ENCODE results near the gene NPLOC4. TPM values are rescaled to one million over a fixed set of nuclear protein-coding genes. Genes with fewer than 3 reads are reported as not detected.

NPLOC4 gene
- total and polyA plus RNA-seq, 2 donors (not counting 1 experiment from before 2014, with no cell fraction given) = 70.2 to 101 TPM

- peaks cover 26% of the 10 kb centered on the region for H4K20me1 ChIP-seq (ENCODE audit: control insufficient read depth, insufficient read depth, low read length, poor library complexity, severe bottlenecking)
- ChIA-PET POLR2A (no interaction called here), CTCF (no interaction called here)
- no peak overlapping the region for H3K27ac ChIP-seq (ENCODE audit: low read length in 2 of 2)
- H3K9me3 ChIP-seq (ENCODE audit: control extremely low read depth in 1 of 3, control insufficient read depth in 2 of 3, insufficient read depth in 1 of 3, low read length in 2 of 3) = no peaks in the 10 kb centered on the region
- intact Hi-C loops (cut with micrococcal nuclease) = loop anchor here (2.0 kb wide), 1 partner anchor 31 kb away; the partner anchor contains the start of gene SLC25A10
- peaks cover 0 to 7% of the 10 kb centered on the region in 2 experiments for H3K36me3 ChIP-seq (replicated peaks in 1 of 2; ENCODE audit: control extremely low read depth in 1 of 2, control insufficient read depth in 1 of 2, extremely low read depth in 1 of 2, insufficient read depth in 2 of 2, low read length in 1 of 2)
- H3K79me2 ChIP-seq (ENCODE audit: control insufficient read depth, insufficient read depth, low read length) = peaks cover 57% of the 10 kb centered on the region
- H2AFZ ChIP-seq (ENCODE audit: insufficient read depth, low read depth, low read length, poor library complexity, severe bottlenecking) = no peak overlapping the region
- H3K9ac ChIP-seq (ENCODE audit: low read length) = no peak overlapping the region
- Mint-ChIP-seq H3K4me3 (peak overlapping the region; percentile 7), H3K9me3 (ENCODE audit: insufficient read depth) (no peaks in the 10 kb centered on the region), H3K27me3 (no peaks in the 10 kb centered on the region), H3K27ac (peak overlapping the region; percentile 32), H3K4me1 (peaks cover 29% of the 10 kb centered on the region)
- ATAC-seq (ENCODE audit: low read depth) = no peak
- no peak overlapping the region for H3K4me3 ChIP-seq (ENCODE audit: control extremely low read depth in 1 of 5, extremely low read depth in 1 of 5, insufficient read depth in 1 of 5, low read depth in 2 of 5, low read length in 4 of 5)
- H3K4me2 ChIP-seq (replicated peaks; ENCODE audit: low read depth, low read length, poor library complexity, severe bottlenecking) = no peak overlapping the region
- H3K27me3 ChIP-seq (replicated peaks in 1 of 4; ENCODE audit: control extremely low read depth in 1 of 4, control insufficient read depth in 3 of 4, insufficient read depth in 4 of 4, low read length in 3 of 4) = no peaks in the 10 kb centered on the region
- DNase-seq = no peak
- peaks cover 22 to 25% of the 10 kb centered on the region in 2 donors for H3K4me1 ChIP-seq (ENCODE audit: control insufficient read depth in 2 of 2, insufficient read depth in 2 of 2, low read length in 2 of 2)
- TF ChIP-seq CTCF (IDR thresholded peaks at IDR 0.05) = no peak
- TF ChIP-seq EZH2 (IDR thresholded peaks at IDR 0.05; ENCODE audit: borderline replicate concordance, insufficient read depth, low read depth, low read length, poor library complexity, severe bottlenecking) = no peak
- WGBS (ENCODE audit: insufficient coverage) = over 99% methylated on average over 17 of the region's 17 CpGs
Observed at GRCh38 chr17:81681672-81682071, 44.8 kb upstream of the NPLOC4 start.

GRCh38 chr17:81680150-81680549 lies 43.2 kb upstream of the NPLOC4 start:
- CTCF ChIA-PET = no interaction called here
- DNase-seq (no peak), ATAC-seq (ENCODE audit: low read depth) (no peak)
- Mint-ChIP-seq H3K4me1 (peaks cover 24% of the 10 kb centered on the region), H3K27ac (no peak overlapping the region), H3K27me3 (no peaks in the 10 kb centered on the region), H3K4me3 (no peak overlapping the region), H3K9me3 (ENCODE audit: insufficient read depth) (no peaks in the 10 kb centered on the region)
- Histone ChIP-seq H3K4me3 (ENCODE audit: control extremely low read depth in 1 of 5, extremely low read depth in 1 of 5, insufficient read depth in 1 of 5, low read depth in 2 of 5, low read length in 4 of 5) (no peak overlapping the region), H3K27ac (ENCODE audit: low read length in 2 of 2) (no peak overlapping the region), H3K9ac (ENCODE audit: low read length) (no peak overlapping the region), H3K36me3 (replicated peaks in 1 of 2; ENCODE audit: control extremely low read depth in 1 of 2, control insufficient read depth in 1 of 2, extremely low read depth in 1 of 2, insufficient read depth in 2 of 2, low read length in 1 of 2) (peaks cover 0 to 2% of the 10 kb centered on the region in 2 experiments), H3K4me1 (ENCODE audit: control insufficient read depth in 2 of 2, insufficient read depth in 2 of 2, low read length in 2 of 2) (peaks cover 16 to 19% of the 10 kb centered on the region in 2 donors), H3K79me2 (ENCODE audit: control insufficient read depth, insufficient read depth, low read length) (peaks cover 42% of the 10 kb centered on the region), H3K27me3 (replicated peaks in 1 of 4; ENCODE audit: control extremely low read depth in 1 of 4, control insufficient read depth in 3 of 4, insufficient read depth in 4 of 4, low read length in 3 of 4) (no peaks in the 10 kb centered on the region), H3K4me2 (replicated peaks; ENCODE audit: low read depth, low read length, poor library complexity, severe bottlenecking) (no peak overlapping the region), H2AFZ (ENCODE audit: insufficient read depth, low read depth, low read length, poor library complexity, severe bottlenecking) (no peak overlapping the region), H3K9me3 (ENCODE audit: control extremely low read depth in 1 of 3, control insufficient read depth in 2 of 3, insufficient read depth in 1 of 3, low read length in 2 of 3) (no peaks in the 10 kb centered on the region), H4K20me1 (ENCODE audit: control insufficient read depth, insufficient read depth, low read length, poor library complexity, severe bottlenecking) (peaks cover 11% of the 10 kb centered on the region)
- POLR2A ChIA-PET = no interaction called here
- WGBS (ENCODE audit: insufficient coverage) = 95% methylated on average over 11 of the region's 11 CpGs
- intact Hi-C loops (cut with micrococcal nuclease) = no loop called here
- TF ChIP-seq CTCF (IDR thresholded peaks at IDR 0.05) (no peak), EZH2 (IDR thresholded peaks at IDR 0.05; ENCODE audit: borderline replicate concordance, insufficient read depth, low read depth, low read length, poor library complexity, severe bottlenecking) (no peak)
